Measurements from ENCODE around the gene TMEM204. TPM values are rescaled to one million over a fixed set of nuclear protein-coding genes. Genes with fewer than 3 reads are reported as not detected.

TMEM204 gene
- total RNA-seq: 10 to 100 TPM; 38.5 to 85.3 (median 66.0) TPM

- 49 to 81% methylated on average over 13 to 19 of the region's 27 CpGs for WGBS, 2 donors
- H3K27ac ChIP-seq: peak within 1 kb of the TSS; percentile 77 to 90 (median 90)
- peak; percentile 48 to 51 for DNase-seq
- no peaks in the 10 kb centered on the region for H3K9me3 ChIP-seq
- peak within 1 kb of the TSS; percentile 24 to 58 (median 35) for H3K4me3 ChIP-seq (replicated peaks in 1 of 3)
- peaks cover 26 to 28% of the 10 kb centered on the region in 2 donors for H3K36me3 ChIP-seq
- no peaks in the 10 kb centered on the region for H3K27me3 ChIP-seq
- intact Hi-C loops (cut with DNase I): no loop called here
- peaks cover 0 to 33% of the 10 kb centered on the region in 2 donors for H3K4me1 ChIP-seq
- TF ChIP-seq POLR2A (IDR thresholded peaks at IDR 0.05) (peak in 1 of 2 donors; percentile 44), CTCF (IDR thresholded peaks at IDR 0.05) (no peak)
These were observed at the start of gene TMEM204 for GRCh38 chr16:1533443-1533951. TMEM204 (plus strand) TSS chr16:1533666; CDS start chr16:1534276, 610 bp downstream.

- 90 to 91% methylated on average over 26 to 31 of the region's 40 CpGs for WGBS, 2 donors
- Histone ChIP-seq H3K4me3 (replicated peaks in 1 of 3) (no peak overlapping the region), H3K4me1 (no peaks in the 10 kb centered on the region), H3K9me3 (no peaks in the 10 kb centered on the region), H3K36me3 (no peaks in the 10 kb centered on the region), H3K27ac (no peak overlapping the region), H3K27me3 (no peaks in the 10 kb centered on the region)
- intact Hi-C loops (cut with DNase I): no loop called here
- no peak for DNase-seq
- TF ChIP-seq CTCF (IDR thresholded peaks at IDR 0.05): no peak
- no peak for TF ChIP-seq POLR2A (IDR thresholded peaks at IDR 0.05)
These were observed 47.5 kb upstream of the TMEM204 start for GRCh38 chr16:1485847-1486496.

- intact Hi-C loops (cut with DNase I): no loop called here
- H3K27ac ChIP-seq: no peak overlapping the region
- no peak for TF ChIP-seq CTCF (IDR thresholded peaks at IDR 0.05)
- TF ChIP-seq POLR2A (IDR thresholded peaks at IDR 0.05): no peak
- no peaks in the 10 kb centered on the region for H3K9me3 ChIP-seq
- H3K4me3 ChIP-seq (replicated peaks in 1 of 3): no peak overlapping the region
- no peaks in the 10 kb centered on the region for H3K36me3 ChIP-seq
- no peak for DNase-seq
- H3K27me3 ChIP-seq: no peaks in the 10 kb centered on the region
- no peaks in the 10 kb centered on the region for H3K4me1 ChIP-seq
- WGBS, 2 donors: 81 to 84% methylated on average over 26 to 30 of the region's 33 CpGs
These were observed 46.7 kb upstream of the TMEM204 start for GRCh38 chr16:1486551-1487390.

GRCh38 chr16:1487395-1488053 is 45.9 kb upstream of the TMEM204 start:
- H3K27ac ChIP-seq: no peak overlapping the region
- H3K27me3 ChIP-seq: no peaks in the 10 kb centered on the region
- no peaks in the 10 kb centered on the region for H3K9me3 ChIP-seq
- DNase-seq: no peak
- TF ChIP-seq CTCF (IDR thresholded peaks at IDR 0.05) (no peak), POLR2A (IDR thresholded peaks at IDR 0.05) (no peak)
- H3K4me3 ChIP-seq (replicated peaks in 1 of 3): no peak overlapping the region
- 93% methylated on average over 11 to 15 of the region's 39 CpGs for WGBS, 2 donors
- peaks cover 0 to 1% of the 10 kb centered on the region in 2 donors for H3K4me1 ChIP-seq
- no peaks in the 10 kb centered on the region for H3K36me3 ChIP-seq
- intact Hi-C loops (cut with DNase I): no loop called here

Data from thyroid gland (tissue), 4 donors.